Heart left ventricle (tissue), 13 donors: ENCODE data around the gene SPRR2E.

ENCODE experiments used
- POLR2A ChIP-seq, 2 donors: fragments of 450-650 bp; IDR thresholded peaks; one replicate each; pipeline ENCODE4 v1.6.1; 2017; ENCODE audit warnings: antibody characterized with exemption in 2 of 2, mild to moderate bottlenecking in 2 of 2, moderate library complexity in 2 of 2
- TF ChIP-seq, protein P1 (sequence below), 12 donors: fragments of 200-600 bp; sonication (generic) in 4 of 12; IDR thresholded peaks; one replicate each; pipeline versions ENCODE4 v1.5.0 to v1.8.0; 2018 to 2022; ENCODE audit warnings: antibody characterized with exemption in 12 of 12, mild to moderate bottlenecking in 5 of 12
- donor health status: ischemic (EF 13 %, LVEDD 7.1; RV severe dilation, severe dysfunction).
- donor health status: DM: no; HTN: yes; CAD: no.
- donor health status: DM: no; HTN: no; CAD: no.
- donor health status: ischemic (EF 25% LVEDD 6.9; RV normal size, moderate dysfunction).
- donor health status: ischemic (EF 25% LVEDD 5.7; RV mildly dilated, moderate dysfunction).
- donor health status: ischemic (EF 35%, LVEDD 5.7; RV mildly dilated, moderate dysfunction).
- donor health status: nonischemic (EF 11% LVEDD 7.7; RV severe dilation, severe dysfunction).
- donor health status: DM: yes; HTN: yes; CAD: no.
- donor health status: PGD.
- donor health status: ischemic (EF 29% LVEDD 5.4; RV normal size, mild dysfunction).
- donor health status: nonischemic (EF 23%, LVEDD 6.1; RV moderate dilation, normal function).

DNA sequence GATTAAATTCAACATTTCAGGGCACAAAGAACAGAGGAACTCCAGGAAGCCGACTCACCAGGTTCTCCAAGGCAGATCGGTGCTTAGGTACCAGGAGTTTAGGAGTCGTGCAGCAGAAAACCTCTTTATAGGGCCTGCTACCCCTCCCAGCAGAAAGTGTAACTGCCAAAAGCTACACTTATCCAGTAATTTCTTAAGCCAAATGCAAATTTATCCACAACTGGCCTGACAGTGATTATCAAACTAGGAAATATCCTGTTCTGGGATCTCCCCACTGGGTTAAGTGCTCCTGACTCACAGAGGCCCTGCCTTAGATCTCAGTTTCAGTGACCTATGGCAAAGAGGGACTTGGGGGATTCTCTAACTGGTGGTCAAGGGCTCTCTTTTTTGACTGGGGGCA is 19.1 kb upstream of the SPRR2E start, which contains the start of gene SPRR2F:
- TF ChIP-seq, protein P1, sequence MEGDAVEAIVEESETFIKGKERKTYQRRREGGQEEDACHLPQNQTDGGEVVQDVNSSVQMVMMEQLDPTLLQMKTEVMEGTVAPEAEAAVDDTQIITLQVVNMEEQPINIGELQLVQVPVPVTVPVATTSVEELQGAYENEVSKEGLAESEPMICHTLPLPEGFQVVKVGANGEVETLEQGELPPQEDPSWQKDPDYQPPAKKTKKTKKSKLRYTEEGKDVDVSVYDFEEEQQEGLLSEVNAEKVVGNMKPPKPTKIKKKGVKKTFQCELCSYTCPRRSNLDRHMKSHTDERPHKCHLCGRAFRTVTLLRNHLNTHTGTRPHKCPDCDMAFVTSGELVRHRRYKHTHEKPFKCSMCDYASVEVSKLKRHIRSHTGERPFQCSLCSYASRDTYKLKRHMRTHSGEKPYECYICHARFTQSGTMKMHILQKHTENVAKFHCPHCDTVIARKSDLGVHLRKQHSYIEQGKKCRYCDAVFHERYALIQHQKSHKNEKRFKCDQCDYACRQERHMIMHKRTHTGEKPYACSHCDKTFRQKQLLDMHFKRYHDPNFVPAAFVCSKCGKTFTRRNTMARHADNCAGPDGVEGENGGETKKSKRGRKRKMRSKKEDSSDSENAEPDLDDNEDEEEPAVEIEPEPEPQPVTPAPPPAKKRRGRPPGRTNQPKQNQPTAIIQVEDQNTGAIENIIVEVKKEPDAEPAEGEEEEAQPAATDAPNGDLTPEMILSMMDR (IDR thresholded peaks at IDR 0.05), result no peak
- TF ChIP-seq POLR2A (IDR thresholded peaks at IDR 0.05), result no peak
